ENCODE measurements around the gene CSGALNACT2. TPM values are rescaled to one million over a fixed set of nuclear protein-coding genes. Genes with fewer than 3 reads are reported as not detected.

The CSGALNACT2 gene
- total and polyA plus RNA-seq, 2 of the 13 experiments (the other 11 are each of a cell fraction or from before 2014, with no cell fraction given) = 3.3 to 7.1 TPM

GRCh38 chr10:43131906-43132305, 6.3 kb upstream of the CSGALNACT2 start:
- Histone ChIP-seq H3K27ac (ENCODE audit: extremely low read length, insufficient read depth, low read length) (no peak overlapping the region), H2AFZ (ENCODE audit: low read length) (no peak overlapping the region), H3K4me1 (ENCODE audit: insufficient read depth, low read length) (peaks cover 6% of the 10 kb centered on the region), H4K20me1 (ENCODE audit: insufficient read depth, low read length) (no peaks in the 10 kb centered on the region), H3K27me3 (ENCODE audit: control insufficient read depth in 1 of 2, insufficient read depth in 2 of 2, low read length in 2 of 2) (peaks cover 4 to 39% of the 10 kb centered on the region in 2 experiments), H3K36me3 (replicated peaks in 1 of 2; ENCODE audit: control insufficient read depth in 1 of 2, insufficient read depth in 2 of 2, low read length in 2 of 2) (no peaks in the 10 kb centered on the region), H3K4me2 (ENCODE audit: low read depth, low read length) (no peak overlapping the region), H3K9ac (ENCODE audit: insufficient read depth, low read depth, low read length) (no peak overlapping the region), H3K79me2 (ENCODE audit: insufficient read depth, low read length) (no peaks in the 10 kb centered on the region), H3K9me3 (ENCODE audit: low read length) (no peaks in the 10 kb centered on the region), H3K4me3 (replicated peaks in 1 of 3; ENCODE audit: insufficient read depth in 1 of 3, low read depth in 2 of 3, low read length in 3 of 3) (no peak overlapping the region)
- 0% methylated on average over 1 of the region's 6 CpGs for WGBS (ENCODE audit: low lambda C conversion rate)
- ChIA-PET POLR2A (no interaction called here), CTCF (ENCODE audit: low intra/inter-chr PET ratio, low total read pairs) (no interaction called here)
- in situ Hi-C loops (cut with HindIII; ENCODE audit: extremely low pct_ligation_motif_present, low pct_unique_long_range_greater_than_20kb) (no loop called here), intact Hi-C loops (cut with micrococcal nuclease; ENCODE audit: unreplicated experiment) (no loop called here)
- ATAC-seq = no peak
- no peak for FAIRE-seq
- BruUV-seq (replicated peaks) = no TSS peak
- TF ChIP-seq ZNF747 (CRISPR knock-in tag; IDR thresholded peaks at IDR 0.05; ENCODE audit: borderline replicate concordance) (no peak), ZXDC (CRISPR knock-in tag; IDR thresholded peaks at IDR 0.05) (no peak), ZNF644 (CRISPR knock-in tag; IDR thresholded peaks at IDR 0.05; ENCODE audit: low read depth) (no peak), KDM3A (CRISPR knock-in tag; IDR thresholded peaks at IDR 0.05; ENCODE audit: low read depth) (no peak), ZNF577 (CRISPR knock-in tag; IDR thresholded peaks at IDR 0.05; ENCODE audit: borderline replicate concordance, low read depth) (no peak), RFX5 (IDR thresholded peaks at IDR 0.05; ENCODE audit: low read depth, low read length) (no peak), ZNF7 (CRISPR knock-in tag; IDR thresholded peaks at IDR 0.05) (no peak), EZH2 (conservative IDR thresholded peaks at IDR 0.05; ENCODE audit: low read depth, low read length) (no peak), MYC (CRISPR knock-in tag; IDR thresholded peaks at IDR 0.05; ENCODE audit: borderline replicate concordance) (no peak), TIGD3 (CRISPR knock-in tag; IDR thresholded peaks at IDR 0.05; ENCODE audit: borderline replicate concordance) (no peak), ZNF549 (CRISPR knock-in tag; IDR thresholded peaks at IDR 0.05) (no peak), ZKSCAN1 (IDR thresholded peaks at IDR 0.05; ENCODE audit: low read length) (no peak)
- no peak for DNase-seq (ENCODE audit: low spot score)

Data from HepG2 (cell line).